ENCODE results near the gene TIMM29.

DNA sequence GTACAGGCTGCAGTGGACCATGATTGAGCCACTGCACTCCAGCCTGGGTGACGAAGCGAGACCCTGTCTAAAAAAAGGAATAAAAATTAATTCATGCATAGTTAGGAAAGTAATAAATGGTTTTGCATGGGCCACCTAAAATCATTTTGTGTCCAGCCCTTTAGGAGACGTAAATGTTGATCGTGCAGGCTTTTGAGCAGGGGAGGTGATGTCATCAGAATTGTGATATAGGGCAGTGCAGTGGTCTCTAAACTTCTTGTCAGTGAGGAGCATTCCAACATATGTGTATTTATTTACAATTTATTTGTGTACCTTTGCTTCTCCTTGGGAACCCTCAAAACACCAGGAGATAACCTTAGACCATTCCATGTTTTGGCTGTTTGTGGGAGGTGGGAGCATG, 35.3 kb downstream of the TIMM29 start:
- TF ChIP-seq, protein P1, sequence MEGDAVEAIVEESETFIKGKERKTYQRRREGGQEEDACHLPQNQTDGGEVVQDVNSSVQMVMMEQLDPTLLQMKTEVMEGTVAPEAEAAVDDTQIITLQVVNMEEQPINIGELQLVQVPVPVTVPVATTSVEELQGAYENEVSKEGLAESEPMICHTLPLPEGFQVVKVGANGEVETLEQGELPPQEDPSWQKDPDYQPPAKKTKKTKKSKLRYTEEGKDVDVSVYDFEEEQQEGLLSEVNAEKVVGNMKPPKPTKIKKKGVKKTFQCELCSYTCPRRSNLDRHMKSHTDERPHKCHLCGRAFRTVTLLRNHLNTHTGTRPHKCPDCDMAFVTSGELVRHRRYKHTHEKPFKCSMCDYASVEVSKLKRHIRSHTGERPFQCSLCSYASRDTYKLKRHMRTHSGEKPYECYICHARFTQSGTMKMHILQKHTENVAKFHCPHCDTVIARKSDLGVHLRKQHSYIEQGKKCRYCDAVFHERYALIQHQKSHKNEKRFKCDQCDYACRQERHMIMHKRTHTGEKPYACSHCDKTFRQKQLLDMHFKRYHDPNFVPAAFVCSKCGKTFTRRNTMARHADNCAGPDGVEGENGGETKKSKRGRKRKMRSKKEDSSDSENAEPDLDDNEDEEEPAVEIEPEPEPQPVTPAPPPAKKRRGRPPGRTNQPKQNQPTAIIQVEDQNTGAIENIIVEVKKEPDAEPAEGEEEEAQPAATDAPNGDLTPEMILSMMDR (IDR thresholded peaks at IDR 0.05; ENCODE audit: low read depth, low read length, poor library complexity, severe bottlenecking) = no peak
- no peak for TF ChIP-seq EZH2phosphoT487 (IDR thresholded peaks at IDR 0.05; ENCODE audit: borderline replicate concordance, low read length)
